OCI-LY3 (cell line): ENCODE measurements around the gene MKNK1.

Experiments used
- EZH2phosphoT487 ChIP-seq: fragments of 200-600 bp; shearing (Covaris generic); IDR thresholded peaks from 2 replicates; pipeline ENCODE4 v1.6.1; 2018; ENCODE audit warnings: antibody characterized with exemption, mixed run types, low read depth
- TF ChIP-seq, protein P1 (sequence below): fragments of 200-600, 300-600 bp; sonication (generic); IDR thresholded peaks from 2 replicates; pipeline ENCODE4 v1.5.1; 2014; ENCODE audit warnings: antibody characterized with exemption, low read length, low read depth

DNA sequence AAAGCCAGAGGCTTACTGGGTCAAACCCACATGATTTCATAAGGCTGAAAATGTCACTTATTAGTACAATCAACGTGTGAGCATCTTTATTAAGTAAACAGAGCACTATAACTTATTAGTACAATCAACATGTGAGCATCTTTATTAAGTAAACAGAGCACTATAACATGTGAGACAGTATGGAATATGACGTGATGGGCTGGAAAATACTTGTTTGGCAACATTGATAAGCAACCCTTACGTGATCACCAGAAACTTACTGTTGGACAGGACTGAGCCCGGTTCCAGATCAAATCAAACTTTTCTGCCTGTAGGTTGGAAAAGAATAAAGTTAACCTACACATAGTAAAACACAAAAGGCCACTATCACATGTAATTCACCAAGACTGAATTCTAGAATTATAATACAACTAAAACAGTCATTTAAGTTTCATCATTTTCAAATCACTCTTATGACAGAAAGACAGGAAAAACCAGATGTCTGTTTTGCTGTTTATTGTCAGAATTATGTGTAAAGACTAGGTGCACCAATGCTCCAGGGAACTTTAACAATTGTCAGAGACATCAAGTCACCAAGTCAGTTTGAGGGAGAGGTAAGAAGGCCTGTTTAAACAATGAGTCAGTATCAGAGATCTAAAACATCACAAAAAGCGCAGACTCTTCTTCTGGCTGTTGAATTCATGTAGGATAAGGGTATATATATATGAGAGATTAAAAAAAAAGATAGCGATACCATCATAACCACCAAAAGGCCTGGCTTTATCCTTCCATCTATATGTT, 48.4 kb upstream of the MKNK1 start:
- TF ChIP-seq, protein P1, sequence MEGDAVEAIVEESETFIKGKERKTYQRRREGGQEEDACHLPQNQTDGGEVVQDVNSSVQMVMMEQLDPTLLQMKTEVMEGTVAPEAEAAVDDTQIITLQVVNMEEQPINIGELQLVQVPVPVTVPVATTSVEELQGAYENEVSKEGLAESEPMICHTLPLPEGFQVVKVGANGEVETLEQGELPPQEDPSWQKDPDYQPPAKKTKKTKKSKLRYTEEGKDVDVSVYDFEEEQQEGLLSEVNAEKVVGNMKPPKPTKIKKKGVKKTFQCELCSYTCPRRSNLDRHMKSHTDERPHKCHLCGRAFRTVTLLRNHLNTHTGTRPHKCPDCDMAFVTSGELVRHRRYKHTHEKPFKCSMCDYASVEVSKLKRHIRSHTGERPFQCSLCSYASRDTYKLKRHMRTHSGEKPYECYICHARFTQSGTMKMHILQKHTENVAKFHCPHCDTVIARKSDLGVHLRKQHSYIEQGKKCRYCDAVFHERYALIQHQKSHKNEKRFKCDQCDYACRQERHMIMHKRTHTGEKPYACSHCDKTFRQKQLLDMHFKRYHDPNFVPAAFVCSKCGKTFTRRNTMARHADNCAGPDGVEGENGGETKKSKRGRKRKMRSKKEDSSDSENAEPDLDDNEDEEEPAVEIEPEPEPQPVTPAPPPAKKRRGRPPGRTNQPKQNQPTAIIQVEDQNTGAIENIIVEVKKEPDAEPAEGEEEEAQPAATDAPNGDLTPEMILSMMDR = no peak
- no peak for TF ChIP-seq EZH2phosphoT487
